HepG2 (cell line): ENCODE measurements around the gene NFE2L2. TPM values are rescaled to one million over a fixed set of nuclear protein-coding genes. Genes with fewer than 3 reads are reported as not detected.
A peak's percentile ranks its signal among the peaks of the same experiment; 100 is the strongest.

Source experiments
- FOXC1 ChIP-seq: sonication (generic); formaldehyde crosslinking; IDR thresholded peaks from 2 replicates; pipeline ENCODE4 v1.8.0; 2022; ENCODE audit warnings: mild to moderate bottlenecking, missing genetic modification reagents, borderline replicate concordance
- GPN1 ChIP-seq: sonication (generic); formaldehyde crosslinking; IDR thresholded peaks from 2 replicates; pipeline ENCODE4 v1.5.1; 2020; ENCODE audit warnings: missing genetic modification reagents, borderline replicate concordance
- HOXA9 ChIP-seq: sonication (generic); formaldehyde crosslinking; IDR thresholded peaks from 2 replicates; pipeline ENCODE4 v1.8.1; 2022; ENCODE audit warnings: missing genetic modification reagents, mild to moderate bottlenecking, moderate library complexity, borderline replicate concordance
- HOXD1 ChIP-seq: sonication (generic); formaldehyde crosslinking; IDR thresholded peaks from 2 replicates; pipeline ENCODE4 v1.5.0; 2020; ENCODE audit warnings: missing genetic modification reagents
- JUNB ChIP-seq: sonication (generic); formaldehyde crosslinking; IDR thresholded peaks from 2 replicates; pipeline ENCODE4 v1.8.0; 2022; ENCODE audit warnings: missing genetic modification reagents, mild to moderate bottlenecking, borderline replicate concordance
- KDM3A ChIP-seq: IDR thresholded peaks from 2 replicates; pipeline ENCODE4 v1.6.1; 2018; ENCODE audit warnings: low read depth, missing compliant biosample characterization
- MAFF ChIP-seq: IDR thresholded peaks from 2 replicates; pipeline ENCODE4 v1.6.1; 2011; ENCODE audit warnings: low read depth, low read length, improper control_type of control experiment
- MAX ChIP-seq: IDR thresholded peaks from 2 replicates; pipeline ENCODE4 v1.6.1; 2012; ENCODE audit warnings: inconsistent platforms
- PAX8 ChIP-seq: sonication (generic); formaldehyde crosslinking; IDR thresholded peaks from 2 replicates; pipeline ENCODE4 v1.8.0; 2022; ENCODE audit warnings: mild to moderate bottlenecking, missing genetic modification reagents, borderline replicate concordance
- RBM39 ChIP-seq: fragments of 200-400 bp; formaldehyde crosslinking; IDR thresholded peaks from one replicate; pipeline ENCODE4 v1.6.1; 2018; ENCODE audit warnings: antibody characterized with exemption, mild to moderate bottlenecking, low read depth, low read length; ENCODE audit not compliant: poor library complexity, severe bottlenecking
- REXO4 ChIP-seq: sonication (generic); formaldehyde crosslinking; IDR thresholded peaks from 2 replicates; pipeline ENCODE4 v1.8.0; 2022; ENCODE audit warnings: missing genetic modification reagents, mild to moderate bottlenecking, borderline replicate concordance
- RORA ChIP-seq: sonication (generic); formaldehyde crosslinking; IDR thresholded peaks from 2 replicates; pipeline ENCODE4 v1.5.0; 2020; ENCODE audit warnings: mild to moderate bottlenecking, missing genetic modification reagents, moderate library complexity
- SMC3 ChIP-seq: IDR thresholded peaks from 2 replicates; pipeline ENCODE4 v1.6.1; 2011; ENCODE audit warnings: low read length, improper control_type of control experiment
- SYNCRIP ChIP-seq: fragments of 200-400 bp; formaldehyde crosslinking; IDR thresholded peaks from 2 replicates; pipeline ENCODE4 v1.6.1; 2018; ENCODE audit warnings: mild to moderate bottlenecking, low read depth, low read length; ENCODE audit not compliant: insufficient read depth
- TCF7L2 ChIP-seq: IDR thresholded peaks from 2 replicates; pipeline ENCODE4 v1.6.1; 2011; ENCODE audit warnings: mild to moderate bottlenecking, low read depth, low read length, moderate library complexity
- ZNF142 ChIP-seq: sonication (generic); formaldehyde crosslinking; IDR thresholded peaks from 2 replicates; pipeline ENCODE4 v1.4.0; 2020; ENCODE audit warnings: missing genetic modification reagents
- ZNF224 ChIP-seq: sonication (generic); formaldehyde crosslinking; IDR thresholded peaks from 2 replicates; pipeline ENCODE4 v1.5.0; 2020; ENCODE audit warnings: mild to moderate bottlenecking, missing genetic modification reagents
- ZNF232 ChIP-seq: sonication (generic); formaldehyde crosslinking; IDR thresholded peaks from 2 replicates; pipeline ENCODE4 v1.4.0; 2020; ENCODE audit warnings: missing genetic modification reagents, borderline replicate concordance
- polyA plus RNA-seq, 8 experiments: library from polyadenylated mRNA; depleted of rRNA in 3 of 8; stranded (reverse) in 7 of 8; unstranded in 1 of 8; fragments of >200 nt; fragmentation: Illumina TruSeq in 4 of 8; extraction: Trizol in 4 of 8; gene quantifications; 2 replicates each; pipeline versions ENCODE4 v1.2.1 to v1.2.3, GENCODE V29; 2011 to 2016; ENCODE audit warnings: low read depth in 4 of 8, missing spikeins in 1 of 8, mixed read lengths in 1 of 8; ENCODE audit not compliant: insufficient read depth in 1 of 8
- total RNA-seq, 5 experiments: library from RNA; depleted of rRNA; stranded (reverse); fragments of >200 nt; fragmentation: Illumina TruSeq; extraction: Trizol; gene quantifications; 2 replicates each; pipeline ENCODE4 v1.2.3, GENCODE V29; 2016; ENCODE audit warnings: low read depth in 1 of 5

Gene NFE2L2
- total and polyA plus RNA-seq, 2 of the 13 experiments (the other 11 are each of a cell fraction or from before 2014, with no cell fraction given), result 84.6 to 215 TPM

- no peak; the same call in 1 of the 2 replicates for TF ChIP-seq ZNF142 (CRISPR knock-in tag)
- TF ChIP-seq MAX, result peak; percentile 93
- peak; percentile 84 for TF ChIP-seq RBM39
- TF ChIP-seq SMC3, result no peak
- TF ChIP-seq GPN1 (CRISPR knock-in tag), result no peak
- peak; percentile 90; the same call in 1 of the 2 replicates for TF ChIP-seq ZNF232 (CRISPR knock-in tag)
- no peak for TF ChIP-seq MAFF
- peak; percentile 91 for TF ChIP-seq TCF7L2
- TF ChIP-seq RORA, result no peak
- no peak; the same call in 1 of the 2 replicates for TF ChIP-seq HOXA9 (CRISPR knock-in tag)
- peak; percentile 78 for TF ChIP-seq HOXD1
- TF ChIP-seq ZNF224 (CRISPR knock-in tag), result peak; percentile 97
- no peak for TF ChIP-seq SYNCRIP
- peak; percentile 64; the same call in 1 of the 2 replicates for TF ChIP-seq FOXC1 (CRISPR knock-in tag)
- no peak for TF ChIP-seq JUNB (CRISPR knock-in tag)
- TF ChIP-seq KDM3A, result peak; percentile 69
- peak; percentile 65; the same call in 1 of the 2 replicates for TF ChIP-seq PAX8 (CRISPR knock-in tag)
- no peak for TF ChIP-seq REXO4 (CRISPR knock-in tag)
Measured at GRCh38 chr2:177264693-177265587, at the start of gene NFE2L2 (continued).
